PFSK-1 (cell line): ENCODE data around the gene PEX7.

Experiments used
- FOXP2 ChIP-seq: optimal IDR thresholded peaks from 2 replicates; pipeline ENCODE3; 2011; ENCODE audit warnings: borderline replicate concordance, control low read depth, inconsistent platforms; ENCODE audit not compliant: insufficient read depth; ENCODE audit errors: extremely low read length, extremely low read depth
- POLR2AphosphoS5 ChIP-seq: IDR thresholded peaks from 2 replicates; pipeline ENCODE4 v1.6.1; 2012; ENCODE audit warnings: low read depth, mild to moderate bottlenecking, control low read depth, low read length, moderate library complexity
- REST ChIP-seq, 2 experiments: IDR thresholded peaks; 2 replicates each; pipeline versions ENCODE4 v1.6.1 to v1.8.0; 2011 to 2012; ENCODE audit warnings: low read depth in 2 of 2, low read length in 2 of 2, control low read depth in 1 of 2, inconsistent platforms in 1 of 2, mild to moderate bottlenecking in 1 of 2, moderate library complexity in 1 of 2; ENCODE audit not compliant: insufficient read depth in 1 of 2
- SIN3A ChIP-seq: IDR thresholded peaks from 2 replicates; pipeline ENCODE4 v1.6.1; 2012; ENCODE audit warnings: mild to moderate bottlenecking, low read length, moderate library complexity, borderline replicate concordance; ENCODE audit not compliant: insufficient read depth
- TAF1 ChIP-seq: IDR thresholded peaks from 2 replicates; pipeline ENCODE4 v1.6.1; 2012; ENCODE audit warnings: low read length, control low read depth, borderline replicate concordance; ENCODE audit not compliant: insufficient read depth

The PEX7 gene

GRCh38 chr6:136921936-136922684 is 99.7 kb downstream of the PEX7 start, which contains the start of gene SLC35D3:
TSS of gene SLC35D3 (plus strand) at chr6:136922301. CDS start at chr6:136922429, 128 bp downstream.
- TF ChIP-seq FOXP2 (no peak), TAF1 (no peak), POLR2AphosphoS5 (no peak), SIN3A (no peak), REST (IDR thresholded peaks at IDR 0.05; ENCODE audit: insufficient read depth in 1 of 2, low read depth in 2 of 2, low read length in 2 of 2) (no peak)

GRCh38 chr6:136922685-136923006 is 100.3 kb downstream of the PEX7 start:
- TF ChIP-seq REST (IDR thresholded peaks at IDR 0.05; ENCODE audit: insufficient read depth in 1 of 2, low read depth in 2 of 2, low read length in 2 of 2) = no peak
- TF ChIP-seq POLR2AphosphoS5 = no peak
- no peak for TF ChIP-seq SIN3A
- no peak for TF ChIP-seq FOXP2
- TF ChIP-seq TAF1 = no peak

- TF ChIP-seq REST (IDR thresholded peaks at IDR 0.05; ENCODE audit: insufficient read depth in 1 of 2, low read depth in 2 of 2, low read length in 2 of 2) = no peak
- TF ChIP-seq FOXP2 = no peak
- TF ChIP-seq TAF1 = no peak
- TF ChIP-seq POLR2AphosphoS5 = no peak
- TF ChIP-seq SIN3A = no peak
Measured at GRCh38 chr6:136923116-136923953, 100.9 kb downstream of the PEX7 start.

- TF ChIP-seq SIN3A = no peak
- TF ChIP-seq REST (IDR thresholded peaks at IDR 0.05; ENCODE audit: insufficient read depth in 1 of 2, low read depth in 2 of 2, low read length in 2 of 2) = no peak
- no peak for TF ChIP-seq FOXP2
- TF ChIP-seq TAF1 = no peak
Measured at GRCh38 chr6:136923954-136924673, 101.7 kb downstream of the PEX7 start.
